HCT116 (cell line): Measurements from ENCODE around the gene KTI12. TPM values are rescaled to one million over a fixed set of nuclear protein-coding genes. Genes with fewer than 3 reads are reported as not detected.
A peak's percentile ranks its signal among the peaks of the same experiment; 100 is the strongest.

Experiments used
- ATAC-seq: fragments of 200-7000 bp; cut with Tn5 transposase; 2 replicates; pipeline ENCODE4 v1.9.1; 2020; ENCODE audit warnings: mild to moderate bottlenecking, moderate library complexity
- BruUV-seq: library from RNA; stranded (reverse); fragments of 400-500 nt; replicated peaks from 2 replicates; lab custom pipeline; 2021; lab: Mats Ljungman, UMichigan
- CTCF ChIA-PET: fragments of 300-600 bp; sonication (Branson Sonifier 250); formaldehyde crosslinking; loops from one replicate; lab custom pipeline; 2021; ENCODE audit warnings: antibody characterized with exemption; lab: Charles Lee
- POLR2A ChIA-PET: fragments of 300-600, 350-600 bp; sonication (Branson Sonifier 250); formaldehyde crosslinking; loops from one replicate; lab custom pipeline; 2021; ENCODE audit warnings: antibody characterized with exemption; lab: Charles Lee
- RAD21 ChIA-PET, 2 experiments: fragments of 300-600 bp; sonication (Branson Sonifier 250); formaldehyde crosslinking; loops; one replicate each; lab custom pipeline; 2023; ENCODE audit warnings: low total read pairs in 2 of 2; ENCODE audit not compliant: uncharacterized antibody in 2 of 2, unreplicated experiment in 2 of 2, low non-redundant PET in 1 of 2; lab: Charles Lee
- DNase-seq: peaks from one replicate; pipeline ENCODE4 v3.0.0-alpha.2; 2010; ENCODE audit warnings: low read depth, low spot score
- H2AFZ ChIP-seq: fragments of 200-600 bp; shearing (Covaris generic), sonication (generic); 2 replicates; pipeline ENCODE4 v1.6.1; 2017; ENCODE audit warnings: low read depth, mixed run types, mixed read lengths, antibody characterized with exemption, low read length; ENCODE audit not compliant: poor library complexity, severe bottlenecking
- H3K27ac ChIP-seq: 2 replicates; pipeline ENCODE4 v1.5.1; 2012; ENCODE audit warnings: low read depth, low read length
- H3K27me3 ChIP-seq: fragments of 200-600 bp; sonication (generic); 2 replicates; pipeline ENCODE4 v1.6.1; 2016; ENCODE audit warnings: mixed run types, low read length, mixed read lengths; ENCODE audit not compliant: insufficient read depth
- H3K36me3 ChIP-seq, 2 experiments: fragments of 200-500 bp in 1 of 2; fragments of 200-600 bp in 1 of 2; sonication (Bioruptor generic) in 1 of 2; sonication (generic) in 1 of 2; 2 replicates each; pipeline versions ENCODE4 v1.5.1 to v1.6.1; 2014 to 2016; ENCODE audit warnings: low read length in 2 of 2, inconsistent platforms in 1 of 2, mixed read lengths in 1 of 2, mixed run types in 1 of 2; ENCODE audit not compliant: insufficient read depth in 2 of 2, control insufficient read depth in 1 of 2
- H3K4me1 ChIP-seq, 2 experiments: fragments of 200-600 bp in 1 of 2; sonication (generic) in 1 of 2; 2 replicates each; pipeline versions ENCODE4 v1.5.1 to v1.6.1; 2012 to 2017; ENCODE audit warnings: low read length in 2 of 2, inconsistent platforms in 1 of 2, mild to moderate bottlenecking in 1 of 2, mixed read lengths in 1 of 2, mixed run types in 1 of 2, moderate library complexity in 1 of 2; ENCODE audit not compliant: insufficient read depth in 2 of 2, control insufficient read depth in 1 of 2
- H3K4me2 ChIP-seq: fragments of 200-600 bp; sonication (generic); 2 replicates; pipeline ENCODE4 v1.6.1; 2017; ENCODE audit warnings: mixed run types, low read length, mixed read lengths
- H3K4me3 ChIP-seq, 2 experiments: fragments of 200-600 bp in 1 of 2; sonication (generic) in 1 of 2; replicated peaks in 1 of 2; 2 replicates each; pipeline ENCODE4 v1.5.1; 2011 to 2016; ENCODE audit warnings: low read length in 2 of 2, control low read depth in 1 of 2, low read depth in 1 of 2, mild to moderate bottlenecking in 1 of 2, mixed read lengths in 1 of 2, mixed run types in 1 of 2
- H3K79me2 ChIP-seq: fragments of 200-600 bp; sonication (generic); 2 replicates; pipeline ENCODE4 v1.6.1; 2017; ENCODE audit warnings: mild to moderate bottlenecking, mixed run types, low read length, moderate library complexity, mixed read lengths; ENCODE audit not compliant: insufficient read depth
- H3K9ac ChIP-seq: fragments of 200-600 bp; sonication (generic); 2 replicates; pipeline ENCODE4 v1.6.1; 2016; ENCODE audit warnings: low read length, mixed read lengths
- H3K9me2 ChIP-seq: fragments of 200-600 bp; sonication (generic), shearing (Covaris generic); 2 replicates; pipeline ENCODE4 v1.6.1; 2017; ENCODE audit warnings: mixed run types, mild to moderate bottlenecking, moderate library complexity; ENCODE audit not compliant: insufficient read depth
- H3K9me3 ChIP-seq, 2 experiments: fragments of 200-500 bp in 1 of 2; fragments of 200-600 bp in 1 of 2; sonication (Bioruptor generic) in 1 of 2; sonication (generic) in 1 of 2; 2 replicates each; pipeline ENCODE4 v1.6.1; 2014 to 2017; ENCODE audit warnings: low read length in 2 of 2, mixed read lengths in 2 of 2, inconsistent platforms in 1 of 2, low read depth in 1 of 2, mild to moderate bottlenecking in 1 of 2, mixed run types in 1 of 2, moderate library complexity in 1 of 2; ENCODE audit not compliant: control insufficient read depth in 1 of 2, insufficient read depth in 1 of 2
- H4K20me1 ChIP-seq: fragments of 200-600 bp; sonication (generic), shearing (Covaris generic); 2 replicates; pipeline ENCODE4 v1.6.1; 2017; ENCODE audit warnings: mixed run types, mild to moderate bottlenecking, moderate library complexity; ENCODE audit not compliant: insufficient read depth
- CBX3 ChIP-seq: IDR thresholded peaks from 2 replicates; pipeline ENCODE4 v1.6.1; 2012; ENCODE audit warnings: low read depth
- CEBPB ChIP-seq: IDR thresholded peaks from 2 replicates; pipeline ENCODE4 v1.6.1; 2012; ENCODE audit warnings: low read depth
- EZH2phosphoT487 ChIP-seq: fragments of 200-600 bp; IDR thresholded peaks from 2 replicates; pipeline ENCODE4 v1.6.1; 2018; ENCODE audit warnings: antibody characterized with exemption, borderline replicate concordance
- POLR2A ChIP-seq: IDR thresholded peaks from 2 replicates; pipeline ENCODE4 v1.7.0; 2011; ENCODE audit warnings: borderline replicate concordance; ENCODE audit not compliant: insufficient read depth, insufficient read length; ENCODE audit errors: extremely low read depth
- SIN3A ChIP-seq: IDR thresholded peaks from 2 replicates; pipeline ENCODE4 v1.6.1; 2012; ENCODE audit warnings: low read depth
- SP1 ChIP-seq: IDR thresholded peaks from 2 replicates; pipeline ENCODE4 v1.6.1; 2012; ENCODE audit warnings: low read depth
- TCF7L2 ChIP-seq: IDR thresholded peaks from 2 replicates; pipeline ENCODE4 v1.7.0; 2011; ENCODE audit warnings: borderline replicate concordance, inconsistent platforms; ENCODE audit not compliant: insufficient read depth, insufficient read length; ENCODE audit errors: extremely low read depth
- ZFX ChIP-seq: fragments of 450-650 bp; IDR thresholded peaks from 2 replicates; pipeline ENCODE4 v1.6.1; 2017
- ZNF274 ChIP-seq: fragments of 200-500 bp; sonication (Bioruptor generic); IDR thresholded peaks from 2 replicates; pipeline ENCODE4 v1.6.1; 2014; ENCODE audit warnings: mild to moderate bottlenecking, low read depth, low read length, inconsistent platforms
- intact Hi-C: fragments of 100-400 bp; cut with micrococcal nuclease; formaldehyde crosslinking; loops from 2 replicates; pipeline ENCODE4 v1.10.0; 2022
- total RNA-seq: library from RNA; stranded (reverse); gene quantifications from one replicate; pipeline ENCODE4 v1.2.1, GENCODE V29; 2021; ENCODE audit not compliant: unreplicated experiment
- TF ChIP-seq, protein P1 (sequence below): IDR thresholded peaks from 2 replicates; pipeline ENCODE4 v1.6.1; 2012; ENCODE audit warnings: low read depth
- TF ChIP-seq, protein P2 (sequence below): IDR thresholded peaks from 2 replicates; pipeline ENCODE4 v1.6.1; 2012
- TF ChIP-seq, protein P3 (sequence below): IDR thresholded peaks from 2 replicates; pipeline ENCODE4 v1.6.1; 2011; ENCODE audit warnings: mild to moderate bottlenecking, low read length, moderate library complexity; ENCODE audit not compliant: insufficient replicate concordance; ENCODE audit errors: extremely low read depth

The KTI12 gene
- total RNA-seq, 1 experiment from 2014 or later = 8.2 TPM

GRCh38 chr1:52055066-52055865 lies 21.7 kb upstream of the KTI12 start, which contains the start of gene TXNDC12 (continued):
- TF ChIP-seq, protein P1, sequence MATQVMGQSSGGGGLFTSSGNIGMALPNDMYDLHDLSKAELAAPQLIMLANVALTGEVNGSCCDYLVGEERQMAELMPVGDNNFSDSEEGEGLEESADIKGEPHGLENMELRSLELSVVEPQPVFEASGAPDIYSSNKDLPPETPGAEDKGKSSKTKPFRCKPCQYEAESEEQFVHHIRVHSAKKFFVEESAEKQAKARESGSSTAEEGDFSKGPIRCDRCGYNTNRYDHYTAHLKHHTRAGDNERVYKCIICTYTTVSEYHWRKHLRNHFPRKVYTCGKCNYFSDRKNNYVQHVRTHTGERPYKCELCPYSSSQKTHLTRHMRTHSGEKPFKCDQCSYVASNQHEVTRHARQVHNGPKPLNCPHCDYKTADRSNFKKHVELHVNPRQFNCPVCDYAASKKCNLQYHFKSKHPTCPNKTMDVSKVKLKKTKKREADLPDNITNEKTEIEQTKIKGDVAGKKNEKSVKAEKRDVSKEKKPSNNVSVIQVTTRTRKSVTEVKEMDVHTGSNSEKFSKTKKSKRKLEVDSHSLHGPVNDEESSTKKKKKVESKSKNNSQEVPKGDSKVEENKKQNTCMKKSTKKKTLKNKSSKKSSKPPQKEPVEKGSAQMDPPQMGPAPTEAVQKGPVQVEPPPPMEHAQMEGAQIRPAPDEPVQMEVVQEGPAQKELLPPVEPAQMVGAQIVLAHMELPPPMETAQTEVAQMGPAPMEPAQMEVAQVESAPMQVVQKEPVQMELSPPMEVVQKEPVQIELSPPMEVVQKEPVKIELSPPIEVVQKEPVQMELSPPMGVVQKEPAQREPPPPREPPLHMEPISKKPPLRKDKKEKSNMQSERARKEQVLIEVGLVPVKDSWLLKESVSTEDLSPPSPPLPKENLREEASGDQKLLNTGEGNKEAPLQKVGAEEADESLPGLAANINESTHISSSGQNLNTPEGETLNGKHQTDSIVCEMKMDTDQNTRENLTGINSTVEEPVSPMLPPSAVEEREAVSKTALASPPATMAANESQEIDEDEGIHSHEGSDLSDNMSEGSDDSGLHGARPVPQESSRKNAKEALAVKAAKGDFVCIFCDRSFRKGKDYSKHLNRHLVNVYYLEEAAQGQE = no peak
- TF ChIP-seq, protein P2, sequence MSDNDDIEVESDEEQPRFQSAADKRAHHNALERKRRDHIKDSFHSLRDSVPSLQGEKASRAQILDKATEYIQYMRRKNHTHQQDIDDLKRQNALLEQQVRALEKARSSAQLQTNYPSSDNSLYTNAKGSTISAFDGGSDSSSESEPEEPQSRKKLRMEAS = peak; percentile 85
- peak; percentile 85 for TF ChIP-seq SP1
- peak; percentile 89 for TF ChIP-seq SIN3A
- TF ChIP-seq, all 23 proteins: peak for 12

DNA sequence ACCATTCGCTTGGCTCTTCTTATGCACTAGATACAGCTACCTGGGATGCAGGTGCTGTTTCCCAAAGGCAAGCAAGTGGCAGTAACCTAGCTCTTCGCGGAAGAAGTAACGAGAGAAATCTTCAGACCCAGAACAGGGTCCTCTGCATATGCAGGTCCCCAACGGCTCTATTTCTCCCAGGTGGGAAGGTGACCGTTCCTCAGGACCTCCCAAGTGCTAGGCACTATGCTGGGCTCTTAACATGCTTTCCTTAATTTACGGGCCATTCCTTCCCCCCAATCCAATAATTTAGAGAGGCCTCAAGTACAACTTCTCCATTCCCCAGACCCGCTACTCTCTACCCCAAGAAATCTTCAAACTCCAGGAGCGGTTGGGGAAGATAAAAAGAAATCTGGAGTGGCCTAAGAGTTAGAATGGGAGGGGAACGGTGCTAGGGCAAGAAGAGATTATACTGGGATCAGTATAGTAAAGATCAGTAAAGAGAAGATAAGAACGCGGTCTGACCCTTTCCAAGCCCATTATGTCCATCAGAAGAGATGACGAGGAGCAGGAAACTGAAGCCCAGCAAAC lies 21.0 kb upstream of the KTI12 start:
- BruUV-seq = TSS peak; percentile 49
- CTCF ChIA-PET = interaction anchor here (1.1 kb wide), 1 partner anchor 158 kb away, joined by 3 read pairs; no protein-coding TSS in a partner anchor
- peaks cover 4 to 8% of the 10 kb centered on the region in 2 experiments; a peak in 2 of 4 replicates for H3K36me3 ChIP-seq
- no peaks in the 10 kb centered on the region for H3K9me2 ChIP-seq
- H3K9ac ChIP-seq = peak overlapping the region; percentile 92
- peaks cover 82% of the 10 kb centered on the region for H3K79me2 ChIP-seq
- H4K20me1 ChIP-seq = no peaks in the 10 kb centered on the region
- peak overlapping the region; percentile 69 to 96 for H3K4me3 ChIP-seq
- RAD21 ChIA-PET = no interaction called here
- peak overlapping the region; percentile 80 for H3K27ac ChIP-seq
- H3K9me3 ChIP-seq = no peaks in the 10 kb centered on the region
- DNase-seq (no peak), ATAC-seq (no peak)
- H3K27me3 ChIP-seq = no peaks in the 10 kb centered on the region
- H2AFZ ChIP-seq = peak overlapping the region; percentile 41
- POLR2A ChIA-PET = interaction anchor here (0.6 to 1.5 kb wide), 6 partner anchors 10 to 312 kb away, joined by 3 to 9 read pairs (median 3); partner anchors contain the start of gene CC2D1B
- H3K4me2 ChIP-seq = peak overlapping the region; percentile 87
- intact Hi-C loops = no loop called here
- peaks cover 10 to 31% of the 10 kb centered on the region in 2 experiments for H3K4me1 ChIP-seq
- TF ChIP-seq POLR2A = no peak
- TF ChIP-seq CEBPB = no peak
- TF ChIP-seq CBX3 = no peak
- TF ChIP-seq, protein P2 = no peak
- TF ChIP-seq EZH2phosphoT487 = no peak
- TF ChIP-seq, protein P1 = no peak
- TF ChIP-seq SP1 = no peak
- TF ChIP-seq, protein P3, sequence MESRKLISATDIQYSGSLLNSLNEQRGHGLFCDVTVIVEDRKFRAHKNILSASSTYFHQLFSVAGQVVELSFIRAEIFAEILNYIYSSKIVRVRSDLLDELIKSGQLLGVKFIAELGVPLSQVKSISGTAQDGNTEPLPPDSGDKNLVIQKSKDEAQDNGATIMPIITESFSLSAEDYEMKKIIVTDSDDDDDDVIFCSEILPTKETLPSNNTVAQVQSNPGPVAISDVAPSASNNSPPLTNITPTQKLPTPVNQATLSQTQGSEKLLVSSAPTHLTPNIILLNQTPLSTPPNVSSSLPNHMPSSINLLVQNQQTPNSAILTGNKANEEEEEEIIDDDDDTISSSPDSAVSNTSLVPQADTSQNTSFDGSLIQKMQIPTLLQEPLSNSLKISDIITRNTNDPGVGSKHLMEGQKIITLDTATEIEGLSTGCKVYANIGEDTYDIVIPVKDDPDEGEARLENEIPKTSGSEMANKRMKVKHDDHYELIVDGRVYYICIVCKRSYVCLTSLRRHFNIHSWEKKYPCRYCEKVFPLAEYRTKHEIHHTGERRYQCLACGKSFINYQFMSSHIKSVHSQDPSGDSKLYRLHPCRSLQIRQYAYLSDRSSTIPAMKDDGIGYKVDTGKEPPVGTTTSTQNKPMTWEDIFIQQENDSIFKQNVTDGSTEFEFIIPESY = no peak
- TF ChIP-seq TCF7L2 = no peak
- TF ChIP-seq ZFX = no peak
- TF ChIP-seq ZNF274 = no peak
